ENCODE measurements around the gene MAPKAP1.

The MAPKAP1 gene

DNA sequence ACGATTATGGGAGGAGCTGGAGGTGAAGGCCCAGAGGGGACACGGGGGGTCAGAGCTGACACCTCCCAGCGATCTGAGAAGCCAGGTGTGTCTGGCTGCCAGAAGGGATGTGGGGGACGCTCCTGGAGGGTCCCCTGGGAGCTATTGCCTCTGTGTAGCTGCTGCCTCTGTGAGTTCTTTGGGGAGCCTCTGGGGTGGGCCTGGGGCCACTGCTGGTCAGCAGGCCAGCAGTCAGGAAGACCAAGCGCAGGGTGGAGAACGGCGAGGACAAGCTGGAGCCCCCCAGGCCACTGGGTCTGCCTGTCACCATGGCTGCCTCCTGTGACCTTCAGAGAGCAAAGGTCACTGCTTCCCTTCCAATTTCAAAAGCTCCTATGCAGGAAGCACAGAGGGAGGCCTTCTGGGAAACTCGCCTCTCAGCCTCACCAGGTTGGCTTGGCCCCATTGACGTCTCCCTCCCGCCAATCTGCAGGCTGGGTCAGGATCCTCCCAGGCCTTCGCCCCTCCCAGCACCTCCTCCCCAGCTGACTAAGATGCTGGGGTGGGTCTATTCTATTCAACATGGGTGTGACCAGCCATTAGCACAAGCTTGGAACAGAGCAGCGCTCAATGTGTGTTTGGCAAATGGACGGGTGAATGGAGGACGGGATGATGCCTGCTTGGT lies 319.0 kb downstream of the MAPKAP1 start:
- no peak for DNase-seq (ENCODE audit: low read depth)

Data from amniotic epithelial cell (primary cell).